Activated naive CD4-positive, alpha-beta T cell treated with anti-CD3 and anti-CD28 coated beads for 36 hours (primary cell): ENCODE data around the gene GPR15. TPM values are rescaled to one million over a fixed set of nuclear protein-coding genes. Genes with fewer than 3 reads are reported as not detected.
A peak's percentile ranks its signal among the peaks of the same experiment; 100 is the strongest.

Experiments
- CTCF ChIA-PET: fragments of 350-600 bp; sonication (Branson Sonifier 250); formaldehyde crosslinking; loops from one replicate; lab custom pipeline; 2021; ENCODE audit warnings: antibody characterized with exemption; lab: Charles Lee
- DNase-seq: peaks from one replicate; pipeline ENCODE4 v3.0.0-alpha.2; 2020
- H3K27ac Mint-ChIP-seq: one replicate; pipeline ENCODE4 v1.8.0; 2021; ENCODE audit warnings: mild to moderate bottlenecking, mixed read lengths
- H3K27me3 Mint-ChIP-seq: one replicate; pipeline ENCODE4 v1.8.0; 2021; ENCODE audit warnings: low read depth, mixed read lengths
- H3K36me3 Mint-ChIP-seq: one replicate; pipeline ENCODE4 v1.8.0; 2021; ENCODE audit warnings: low read depth, mixed read lengths
- H3K4me1 Mint-ChIP-seq: one replicate; pipeline ENCODE4 v1.8.0; 2021; ENCODE audit warnings: low read depth, mixed read lengths
- H3K4me3 Mint-ChIP-seq: one replicate; pipeline ENCODE4 v1.8.0; 2021; ENCODE audit warnings: mild to moderate bottlenecking, moderate library complexity, mixed read lengths
- H3K9me3 Mint-ChIP-seq: one replicate; pipeline ENCODE4 v1.8.0; 2021; ENCODE audit warnings: mixed read lengths
- intact Hi-C: fragments of 100-400 bp; cut with micrococcal nuclease; formaldehyde crosslinking; loops from one replicate; pipeline ENCODE4 v1.15.1; 2023
- total RNA-seq, 2 experiments: library from RNA; stranded (reverse); gene quantifications; one replicate each; pipeline ENCODE4 v1.2.3, GENCODE V29; 2021

Gene GPR15
- total RNA-seq, 2 experiments from 2014 or later = 0.25 to 0.26 TPM

GRCh38 chr3:98514948-98515347 lies 16.8 kb upstream of the GPR15 start:
- H3K4me3 Mint-ChIP-seq = no peak overlapping the region
- H3K27ac Mint-ChIP-seq = no peak overlapping the region
- CTCF ChIA-PET = no interaction called here
- intact Hi-C loops = no loop called here
- H3K9me3 Mint-ChIP-seq = no peaks in the 10 kb centered on the region
- peaks cover 36% of the 10 kb centered on the region for H3K36me3 Mint-ChIP-seq
- DNase-seq = no peak
- H3K4me1 Mint-ChIP-seq = peaks cover 25% of the 10 kb centered on the region
- H3K27me3 Mint-ChIP-seq = no peaks in the 10 kb centered on the region

- Mint-ChIP-seq H3K4me3 (no peak overlapping the region), H3K27ac (no peak overlapping the region), H3K36me3 (peaks cover 38% of the 10 kb centered on the region), H3K9me3 (no peaks in the 10 kb centered on the region), H3K27me3 (no peaks in the 10 kb centered on the region), H3K4me1 (peaks cover 48% of the 10 kb centered on the region)
- CTCF ChIA-PET = interaction anchor here (1.2 kb wide), 1 partner anchor 54 kb away, joined by 3 read pairs; no protein-coding TSS in a partner anchor
- no peak for DNase-seq
- intact Hi-C loops = loop anchor here (1.0 kb wide), 1 partner anchor 46 kb away; no protein-coding TSS in a partner anchor
These were observed 13.0 kb upstream of the GPR15 start for GRCh38 chr3:98518816-98519215.

- Mint-ChIP-seq H3K27me3 (no peaks in the 10 kb centered on the region), H3K4me1 (peaks cover 48% of the 10 kb centered on the region), H3K4me3 (peak overlapping the region; percentile 37), H3K36me3 (peaks cover 38% of the 10 kb centered on the region), H3K27ac (peak overlapping the region; percentile 34), H3K9me3 (no peaks in the 10 kb centered on the region)
- DNase-seq = no peak
- CTCF ChIA-PET = interaction anchor here (1.2 kb wide), 1 partner anchor 53 kb away, joined by 3 read pairs; no protein-coding TSS in a partner anchor
- intact Hi-C loops = loop anchor here (1.0 kb wide), 1 partner anchor 46 kb away; no protein-coding TSS in a partner anchor
These were observed 12.4 kb upstream of the GPR15 start for GRCh38 chr3:98519351-98519750.

- no peaks in the 10 kb centered on the region for H3K27me3 Mint-ChIP-seq
- H3K27ac Mint-ChIP-seq = peak overlapping the region; percentile 79
- no peaks in the 10 kb centered on the region for H3K9me3 Mint-ChIP-seq
- H3K4me1 Mint-ChIP-seq = peaks cover 43% of the 10 kb centered on the region
- intact Hi-C loops = loop anchor here (1.0 to 10.0 kb wide), 8 partner anchors 14 to 1743 kb away; partner anchors contain the start of genes CMSS1, CPOX, RIOX2 and TBC1D23
- peak overlapping the region; percentile 89 for H3K4me3 Mint-ChIP-seq
- H3K36me3 Mint-ChIP-seq = peaks cover 28% of the 10 kb centered on the region
- DNase-seq = peak; percentile 77
- CTCF ChIA-PET = interaction anchor here (1.2 to 1.6 kb wide), 2 partner anchors 50 to 52 kb away, joined by 3 to 5 read pairs; no protein-coding TSS in a partner anchor
These were observed 9.8 kb upstream of the GPR15 start for GRCh38 chr3:98521897-98522543.

GRCh38 chr3:98522544-98523281 lies 9.1 kb upstream of the GPR15 start, which contains the start of gene CLDND1:
TSS of gene CLDND1 (minus strand) at chr3:98522902. CDS start at chr3:98521424, 1,478 bp downstream.
- Mint-ChIP-seq H3K9me3 (no peaks in the 10 kb centered on the region), H3K27me3 (no peaks in the 10 kb centered on the region), H3K4me3 (peak within 1 kb of the TSS; percentile 89), H3K36me3 (peaks cover 26% of the 10 kb centered on the region), H3K27ac (peak within 1 kb of the TSS; percentile 93), H3K4me1 (peaks cover 43% of the 10 kb centered on the region)
- DNase-seq = peak; percentile 96
- intact Hi-C loops = loop anchor here (1.0 to 10.0 kb wide), 10 partner anchors 14 to 1742 kb away; partner anchors contain the start of genes ARL6, CMSS1, CPOX and DCBLD2
- CTCF ChIA-PET = interaction anchor here (0.8 to 1.2 kb wide), 5 partner anchors 33 to 72 kb away, joined by 3 to 8 read pairs (median 3); no protein-coding TSS in a partner anchor

- peaks cover 9% of the 10 kb centered on the region for H3K36me3 Mint-ChIP-seq
- DNase-seq = no peak
- no peaks in the 10 kb centered on the region for H3K27me3 Mint-ChIP-seq
- H3K4me1 Mint-ChIP-seq = peaks cover 18% of the 10 kb centered on the region
- intact Hi-C loops = loop anchor here (10.0 kb wide), 1 partner anchor 1739 kb away; the partner anchor contains the start of gene TBC1D23
- H3K9me3 Mint-ChIP-seq = no peaks in the 10 kb centered on the region
- H3K4me3 Mint-ChIP-seq = no peak overlapping the region
- CTCF ChIA-PET = interaction anchor here (1.0 to 1.2 kb wide), 2 partner anchors 11 to 32 kb away, joined by 3 to 4 read pairs; no protein-coding TSS in a partner anchor
- H3K27ac Mint-ChIP-seq = no peak overlapping the region
These were observed 6.3 kb upstream of the GPR15 start for GRCh38 chr3:98525494-98525893.

GRCh38 chr3:98528474-98529346 lies 3.1 kb upstream of the GPR15 start:
- Mint-ChIP-seq H3K9me3 (no peaks in the 10 kb centered on the region), H3K4me1 (no peaks in the 10 kb centered on the region), H3K36me3 (no peaks in the 10 kb centered on the region), H3K4me3 (no peak overlapping the region), H3K27ac (no peak overlapping the region), H3K27me3 (peaks cover 6% of the 10 kb centered on the region)
- intact Hi-C loops = loop anchor here (10.0 kb wide), 1 partner anchor 1736 kb away; the partner anchor contains the start of gene TBC1D23
- DNase-seq = no peak
- CTCF ChIA-PET = no interaction called here

GRCh38 chr3:98529856-98530459 lies 1.8 kb upstream of the GPR15 start:
- Mint-ChIP-seq H3K36me3 (no peaks in the 10 kb centered on the region), H3K4me3 (no peak overlapping the region), H3K27ac (peak overlapping the region; percentile 44), H3K4me1 (no peaks in the 10 kb centered on the region), H3K9me3 (no peaks in the 10 kb centered on the region), H3K27me3 (peaks cover 6% of the 10 kb centered on the region)
- DNase-seq = no peak
- intact Hi-C loops = loop anchor here (10.0 kb wide), 2 partner anchors 655 to 1735 kb away; partner anchors contain the start of gene TBC1D23
- CTCF ChIA-PET = no interaction called here

- DNase-seq = no peak
- Mint-ChIP-seq H3K27me3 (peaks cover 6% of the 10 kb centered on the region), H3K4me1 (no peaks in the 10 kb centered on the region), H3K27ac (no peak overlapping the region), H3K36me3 (no peaks in the 10 kb centered on the region), H3K4me3 (no peak overlapping the region), H3K9me3 (no peaks in the 10 kb centered on the region)
- CTCF ChIA-PET = no interaction called here
- intact Hi-C loops = loop anchor here (10.0 kb wide), 1 partner anchor 656 kb away; no protein-coding TSS in a partner anchor
These were observed 1.1 kb upstream of the GPR15 start for GRCh38 chr3:98530676-98531075.

GRCh38 chr3:98532275-98532637 lies 478 bp downstream of the GPR15 start:
- H3K4me1 Mint-ChIP-seq = peaks cover 10% of the 10 kb centered on the region
- intact Hi-C loops = loop anchor here (10.0 kb wide), 1 partner anchor 657 kb away; no protein-coding TSS in a partner anchor
- H3K27ac Mint-ChIP-seq = no peak overlapping the region
- H3K36me3 Mint-ChIP-seq = no peaks in the 10 kb centered on the region
- H3K27me3 Mint-ChIP-seq = peaks cover 6% of the 10 kb centered on the region
- H3K4me3 Mint-ChIP-seq = no peak overlapping the region
- no peak for DNase-seq
- H3K9me3 Mint-ChIP-seq = no peaks in the 10 kb centered on the region
- CTCF ChIA-PET = interaction anchor here (0.9 kb wide), 1 partner anchor 40 kb away, joined by 3 read pairs; no protein-coding TSS in a partner anchor
